ENCODE data around the gene FBLN7. TPM values are rescaled to one million over a fixed set of nuclear protein-coding genes. Genes with fewer than 3 reads are reported as not detected.
"Not testable (repeated sequence)": the region's sequence is repeated elsewhere in the genome, so short reads cannot be mapped to it uniquely, and the experiment has no call there.

The FBLN7 gene
- total RNA-seq, 3 donors from 2014 or later (not counting 1 experiment from before 2014, with no cell fraction given) = 0.25 to 0.48 TPM; not detected in 1

GRCh38 chr2:112201696-112202430 lies 63.7 kb downstream of the FBLN7 start:
- no peak overlapping the region for H3K4me3 Mint-ChIP-seq
- peaks cover 22% of the 10 kb centered on the region for H3K36me3 Mint-ChIP-seq

DNA sequence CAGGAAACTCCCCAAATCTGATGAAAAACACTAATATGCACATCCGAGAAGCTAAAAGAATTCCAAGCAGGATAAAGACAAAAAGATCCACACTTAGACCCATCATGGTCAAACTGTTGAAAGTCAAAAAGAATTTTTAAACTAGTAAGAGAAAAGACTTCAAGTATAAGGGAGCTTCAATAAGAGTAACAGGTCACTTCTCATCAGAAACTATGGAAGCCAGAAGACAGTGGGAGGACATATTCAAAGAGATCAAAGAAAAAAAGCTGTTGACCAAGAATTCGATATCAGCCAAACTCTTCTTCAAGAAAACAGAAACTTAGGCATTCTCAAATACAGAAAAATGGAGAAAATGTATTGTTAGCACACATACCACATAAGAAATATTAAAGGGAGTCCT lies 66.2 kb downstream of the FBLN7 start:
- TF ChIP-seq CTCF (IDR thresholded peaks at IDR 0.05) = no peak
- no peaks in the 10 kb centered on the region for H3K36me3 ChIP-seq (ENCODE audit: control insufficient read depth, insufficient read depth, low read length)
- H3K4me3 Mint-ChIP-seq = no peak overlapping the region
- no peak for DNase-seq
- ATAC-seq = no peak
- no peak overlapping the region for H3K27ac ChIP-seq (ENCODE audit: low read length)
- H3K36me3 Mint-ChIP-seq = peaks cover 22% of the 10 kb centered on the region
- no peak overlapping the region for H3K4me3 ChIP-seq (ENCODE audit: low read length)
- peaks cover 4% of the 10 kb centered on the region for H3K9me3 ChIP-seq (ENCODE audit: control insufficient read depth, insufficient read depth, low read length)
- H3K27me3 ChIP-seq (ENCODE audit: control insufficient read depth, insufficient read depth, low read length) = no peaks in the 10 kb centered on the region
- peaks cover 6% of the 10 kb centered on the region in 2 donors for H3K9me3 Mint-ChIP-seq
- no peaks in the 10 kb centered on the region for H3K4me1 Mint-ChIP-seq
- no peaks in the 10 kb centered on the region for H3K4me1 ChIP-seq (ENCODE audit: control insufficient read depth, insufficient read depth, low read length)
- peaks cover 0 to 10% of the 10 kb centered on the region in 2 donors for H3K27me3 Mint-ChIP-seq (ENCODE audit: low read depth in 2 of 2)
- intact Hi-C loops (cut with micrococcal nuclease) = no loop called here
- WGBS (ENCODE audit: insufficient coverage) = no CpG with 5 or more reads among the region's 2 CpGs
- no peak overlapping the region for H3K27ac Mint-ChIP-seq

More at GRCh38 chr2:112201696-112202430, 63.7 kb downstream of the FBLN7 start:
- H3K9me3 Mint-ChIP-seq = peaks cover 6% of the 10 kb centered on the region in 2 donors
- no peaks in the 10 kb centered on the region for H3K36me3 ChIP-seq (ENCODE audit: control insufficient read depth, insufficient read depth, low read length)
- H3K27ac Mint-ChIP-seq = no peak overlapping the region
- no peak for ATAC-seq
- intact Hi-C loops (cut with micrococcal nuclease) = no loop called here
- no peaks in the 10 kb centered on the region for H3K4me1 Mint-ChIP-seq
- no peak for TF ChIP-seq CTCF (IDR thresholded peaks at IDR 0.05)
- H3K27ac ChIP-seq (ENCODE audit: low read length) = no peak overlapping the region
- no peaks in the 10 kb centered on the region for H3K4me1 ChIP-seq (ENCODE audit: control insufficient read depth, insufficient read depth, low read length)
- 83% methylated on average over 1 of the region's 3 CpGs for WGBS (ENCODE audit: insufficient coverage)
- no peak for DNase-seq
- peaks cover 4% of the 10 kb centered on the region for H3K9me3 ChIP-seq (ENCODE audit: control insufficient read depth, insufficient read depth, low read length)
- no peak overlapping the region for H3K4me3 ChIP-seq (ENCODE audit: low read length)
- no peaks in the 10 kb centered on the region for H3K27me3 ChIP-seq (ENCODE audit: control insufficient read depth, insufficient read depth, low read length)
- H3K27me3 Mint-ChIP-seq (ENCODE audit: low read depth in 2 of 2) = peaks cover 0 to 10% of the 10 kb centered on the region in 2 donors

GRCh38 chr2:112207905-112208304 lies 69.7 kb downstream of the FBLN7 start:
- H3K9me3 Mint-ChIP-seq; H3K27ac ChIP-seq (ENCODE audit: low read length); H3K4me1 Mint-ChIP-seq; intact Hi-C loops (cut with micrococcal nuclease); H3K27ac Mint-ChIP-seq; H3K4me3 ChIP-seq (ENCODE audit: low read length); H3K4me3 Mint-ChIP-seq; H3K9me3 ChIP-seq (ENCODE audit: control insufficient read depth, insufficient read depth, low read length); H3K27me3 ChIP-seq (ENCODE audit: control insufficient read depth, insufficient read depth, low read length); H3K4me1 ChIP-seq (ENCODE audit: control insufficient read depth, insufficient read depth, low read length); ATAC-seq; DNase-seq; H3K36me3 ChIP-seq (ENCODE audit: control insufficient read depth, insufficient read depth, low read length): not testable (repeated sequence)
- 100% methylated on average over 3 of the region's 3 CpGs for WGBS (ENCODE audit: insufficient coverage)
- H3K27me3 Mint-ChIP-seq (ENCODE audit: low read depth in 2 of 2) = peaks cover 0 to 10% of the 10 kb centered on the region in 2 donors
- peaks cover 26% of the 10 kb centered on the region for H3K36me3 Mint-ChIP-seq

- Mint-ChIP-seq H3K27ac (no peak overlapping the region), H3K4me3 (no peak overlapping the region), H3K9me3 (peaks cover 0 to 2% of the 10 kb centered on the region in 2 donors), H3K4me1 (no peaks in the 10 kb centered on the region), H3K36me3 (peaks cover 20% of the 10 kb centered on the region), H3K27me3 (ENCODE audit: low read depth in 2 of 2) (no peaks in the 10 kb centered on the region)
- Histone ChIP-seq H3K4me3 (ENCODE audit: low read length) (no peak overlapping the region), H3K27me3 (ENCODE audit: control insufficient read depth, insufficient read depth, low read length) (no peaks in the 10 kb centered on the region), H3K36me3 (ENCODE audit: control insufficient read depth, insufficient read depth, low read length) (peaks cover 23% of the 10 kb centered on the region), H3K4me1 (ENCODE audit: control insufficient read depth, insufficient read depth, low read length) (no peaks in the 10 kb centered on the region), H3K27ac (ENCODE audit: low read length) (no peak overlapping the region), H3K9me3 (ENCODE audit: control insufficient read depth, insufficient read depth, low read length) (peaks cover 6% of the 10 kb centered on the region)
- 96% methylated on average over 3 of the region's 3 CpGs for WGBS (ENCODE audit: insufficient coverage)
- no peak for DNase-seq
- no peak for ATAC-seq
- no peak for TF ChIP-seq CTCF (IDR thresholded peaks at IDR 0.05)
- intact Hi-C loops (cut with micrococcal nuclease) = no loop called here
These were observed 78.0 kb downstream of the FBLN7 start for GRCh38 chr2:112216167-112216566.
